ENCODE results near the gene FBRSL1.
"Not testable (repeated sequence)": the region's sequence is repeated elsewhere in the genome, so short reads cannot be mapped to it uniquely, and the experiment has no call there.

FBRSL1 gene

DNA sequence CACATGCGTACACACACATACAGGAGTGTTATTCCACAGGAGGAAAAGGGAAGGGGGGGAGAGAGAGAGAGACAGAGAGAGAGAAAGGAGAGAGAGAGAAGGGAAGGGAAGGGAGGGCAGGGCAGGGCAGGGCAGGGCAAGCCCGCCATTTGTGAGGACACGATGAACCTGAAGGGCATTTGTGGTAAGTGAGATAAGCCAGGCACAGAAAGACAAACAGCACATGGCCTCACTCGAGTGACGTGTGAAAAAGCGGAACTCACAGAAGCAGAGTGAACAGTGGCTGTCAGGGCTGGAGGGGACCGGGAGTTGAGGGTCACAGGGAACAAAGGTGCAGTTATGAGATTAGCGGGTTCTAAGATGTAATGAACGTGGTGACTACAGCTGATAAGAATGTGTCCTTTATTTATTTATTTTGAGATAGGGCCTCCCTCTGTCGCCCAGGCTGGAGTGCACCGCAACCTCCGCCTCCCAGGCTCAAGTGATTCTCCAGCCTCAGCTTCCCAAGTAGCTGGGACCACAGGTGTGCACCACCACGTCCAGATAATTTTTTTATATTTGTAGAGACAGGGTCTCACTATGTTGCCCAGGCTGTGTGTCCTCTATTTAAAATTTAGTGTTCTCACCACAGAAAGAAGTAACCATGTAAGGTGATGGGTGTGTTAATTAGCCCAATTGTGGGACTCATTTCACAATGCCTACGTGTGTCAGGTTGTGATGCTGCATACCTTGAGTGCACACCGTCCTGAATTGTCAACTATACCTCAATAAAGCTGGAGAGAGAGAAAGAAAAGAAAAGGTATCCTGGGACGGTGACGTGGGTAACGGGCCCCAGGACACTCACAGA, 18.7 kb upstream of the FBRSL1 start:
- DNase-seq (ENCODE audit: low read depth): no peak

- no peak for DNase-seq (ENCODE audit: low read depth)
These were observed 18.1 kb upstream of the FBRSL1 start for GRCh38 chr12:132471858-132472255.

DNA sequence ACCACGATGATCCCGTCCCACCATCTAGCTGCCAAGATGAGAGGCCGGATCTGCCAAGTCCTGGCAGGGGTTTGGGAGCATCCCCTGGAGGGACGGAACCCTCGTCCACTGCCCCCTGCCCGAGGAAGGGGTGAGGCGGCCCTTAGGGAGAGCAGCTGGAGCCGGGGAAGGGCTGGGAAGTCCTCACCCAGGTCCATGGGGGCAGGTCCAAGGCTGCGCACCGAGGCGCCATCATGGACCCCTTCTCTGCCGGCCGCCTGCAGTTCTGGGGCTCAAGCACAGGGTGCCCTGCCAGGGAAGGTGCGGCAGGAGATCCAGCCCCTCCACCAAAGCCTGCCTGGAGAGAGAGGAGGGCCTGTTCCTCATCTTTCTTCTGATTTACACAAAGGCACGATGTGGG, 17.6 kb upstream of the FBRSL1 start:
- DNase-seq (ENCODE audit: low read depth): no peak

DNA sequence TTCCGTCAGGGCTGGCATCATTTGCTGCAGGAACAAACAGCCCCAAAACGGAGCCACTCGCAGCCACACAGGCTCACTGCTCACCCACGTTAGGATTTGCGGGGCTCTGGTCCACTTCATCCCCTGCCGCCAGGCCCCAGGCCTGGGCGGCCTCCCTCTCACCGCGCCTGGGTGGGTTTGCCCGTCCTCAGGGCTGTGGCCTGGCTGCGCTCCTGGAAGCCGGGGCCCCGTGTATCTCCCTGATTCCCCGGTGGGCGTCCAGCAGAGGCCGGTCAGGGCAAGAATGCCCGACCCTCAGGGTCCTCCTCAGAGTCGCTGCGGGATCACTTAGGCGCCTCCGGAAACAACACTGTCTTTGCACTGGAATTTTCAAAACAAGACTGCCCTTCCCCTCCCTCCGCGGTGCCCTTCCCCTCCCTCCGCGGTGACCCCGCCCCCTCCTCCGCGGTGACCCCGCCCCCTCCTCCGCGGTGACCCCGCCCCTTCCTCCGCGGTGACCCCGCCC, 15.7 kb upstream of the FBRSL1 start:
- no peak for DNase-seq (ENCODE audit: low read depth)

- not testable (repeated sequence) for DNase-seq (ENCODE audit: low read depth)
These were observed 15.1 kb upstream of the FBRSL1 start for GRCh38 chr12:132474799-132475303.

DNA sequence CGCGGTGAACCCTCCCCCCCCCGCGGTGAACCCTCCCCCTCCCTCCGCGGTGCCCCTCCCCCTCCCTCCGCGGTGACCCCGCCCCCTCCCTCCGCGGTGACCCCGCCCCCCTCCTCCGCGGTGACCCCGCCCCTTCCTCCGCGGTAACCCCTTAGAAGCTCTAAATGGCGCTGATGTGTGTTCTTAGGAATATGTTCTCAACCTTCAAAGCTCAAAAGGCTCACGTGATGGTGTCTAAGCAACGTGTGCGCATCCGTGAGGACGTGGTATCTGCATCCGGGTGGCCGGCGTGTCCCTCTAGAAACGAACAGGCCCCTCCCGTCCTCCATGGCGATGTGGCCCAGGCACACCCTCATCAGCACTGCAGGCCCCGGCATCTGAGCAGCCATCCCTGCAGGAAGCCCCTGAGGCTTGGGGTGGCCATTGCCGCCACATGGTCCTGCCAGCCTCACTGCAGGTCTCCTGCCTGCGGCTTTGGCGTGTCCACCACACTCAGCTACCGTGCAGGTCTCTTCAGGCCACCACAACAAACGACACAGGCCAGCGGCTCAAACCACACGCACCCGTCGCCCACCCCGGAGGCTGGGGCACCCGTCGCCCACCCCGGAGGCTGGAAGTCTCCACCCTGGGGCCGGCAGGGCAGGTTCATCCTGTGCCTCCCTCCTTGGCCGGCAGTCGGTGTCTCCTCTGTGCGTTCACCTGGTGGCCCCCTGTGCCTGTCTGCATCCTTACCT, 14.5 kb upstream of the FBRSL1 start:
- no peak for DNase-seq (ENCODE audit: low read depth)

GRCh38 chr12:132476038-132476414, 13.9 kb upstream of the FBRSL1 start:
- DNase-seq (ENCODE audit: low read depth): no peak

GRCh38 chr12:132476421-132476820, 13.5 kb upstream of the FBRSL1 start:
- no peak for DNase-seq (ENCODE audit: low read depth)

DNA sequence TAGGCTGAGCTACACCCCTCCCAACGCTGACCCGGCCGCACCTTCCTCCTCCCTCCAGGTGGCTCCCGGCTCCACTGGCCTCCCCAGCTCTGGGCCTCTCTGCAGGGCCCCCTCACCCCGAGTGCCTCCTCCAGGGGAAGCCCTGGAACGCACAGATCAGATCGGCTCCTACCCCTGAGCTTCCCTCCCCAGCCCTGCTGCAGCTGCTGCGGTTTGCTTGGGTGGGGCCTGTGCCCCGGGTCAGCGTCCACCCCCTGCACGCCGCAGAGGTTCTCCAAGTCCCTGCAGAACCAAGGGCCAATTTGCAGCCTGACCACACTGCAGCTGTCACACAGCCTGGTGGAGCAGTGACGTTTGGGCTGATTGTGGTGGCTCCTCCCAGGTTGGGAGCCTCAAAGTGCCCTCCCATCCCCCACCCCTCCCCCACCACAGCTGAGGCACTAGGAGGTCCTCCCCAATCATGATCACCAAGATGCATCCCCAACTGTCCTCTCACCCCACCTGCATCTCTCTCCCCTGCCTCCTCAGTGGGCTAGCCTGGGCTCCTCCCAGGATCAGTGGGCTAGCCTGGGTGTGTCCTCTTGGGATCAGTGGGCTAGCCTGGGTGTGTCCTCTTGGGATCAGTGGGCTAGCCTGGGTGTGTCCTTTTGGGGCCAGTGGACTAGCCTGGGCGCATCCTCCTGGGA, 12.8 kb upstream of the FBRSL1 start:
- DNase-seq (ENCODE audit: low read depth): no peak

- no peak for DNase-seq (ENCODE audit: low read depth)
These were observed 12.1 kb upstream of the FBRSL1 start for GRCh38 chr12:132477703-132478432.

- DNase-seq (ENCODE audit: low read depth): no peak
These were observed 11.5 kb upstream of the FBRSL1 start for GRCh38 chr12:132478433-132478803.

- no peak for DNase-seq (ENCODE audit: low read depth)
These were observed 11.1 kb upstream of the FBRSL1 start for GRCh38 chr12:132478845-132479244.

- no peak for DNase-seq (ENCODE audit: low read depth)
These were observed 10.7 kb upstream of the FBRSL1 start for GRCh38 chr12:132479291-132479690.

DNA sequence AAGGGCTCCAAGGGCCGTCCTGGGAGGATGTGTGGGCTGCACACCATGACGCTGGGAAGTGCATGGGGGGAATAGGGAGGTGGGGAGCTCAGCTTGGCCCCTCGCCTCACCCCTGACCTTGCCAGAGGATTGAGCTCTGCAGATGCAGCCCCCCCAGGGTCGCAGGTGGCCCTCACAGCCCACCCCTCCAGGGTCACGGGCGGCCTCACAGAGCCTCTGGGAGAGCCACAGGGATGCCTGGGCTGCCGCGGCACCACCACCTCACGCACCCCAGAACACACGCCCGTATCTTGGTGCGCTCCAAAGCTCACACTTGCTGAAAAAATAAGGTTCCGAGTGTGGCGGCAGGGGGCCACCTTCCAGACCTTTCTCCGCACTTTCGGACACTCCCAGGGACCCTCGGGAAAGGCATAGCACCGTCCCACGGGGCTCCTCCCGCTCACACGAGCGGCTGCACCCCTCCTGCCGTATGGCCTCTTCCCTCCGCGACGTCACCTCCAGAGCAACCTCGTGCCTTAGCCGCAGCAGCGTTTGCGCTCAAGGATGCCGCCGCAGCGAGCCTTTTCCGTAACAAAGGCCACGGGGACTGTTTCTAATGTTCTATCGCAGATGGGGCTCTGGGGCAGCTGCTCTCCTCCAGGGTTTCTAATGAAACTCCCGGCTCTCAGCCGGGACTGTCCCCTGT, 9.9 kb upstream of the FBRSL1 start:
- DNase-seq (ENCODE audit: low read depth): no peak

DNA sequence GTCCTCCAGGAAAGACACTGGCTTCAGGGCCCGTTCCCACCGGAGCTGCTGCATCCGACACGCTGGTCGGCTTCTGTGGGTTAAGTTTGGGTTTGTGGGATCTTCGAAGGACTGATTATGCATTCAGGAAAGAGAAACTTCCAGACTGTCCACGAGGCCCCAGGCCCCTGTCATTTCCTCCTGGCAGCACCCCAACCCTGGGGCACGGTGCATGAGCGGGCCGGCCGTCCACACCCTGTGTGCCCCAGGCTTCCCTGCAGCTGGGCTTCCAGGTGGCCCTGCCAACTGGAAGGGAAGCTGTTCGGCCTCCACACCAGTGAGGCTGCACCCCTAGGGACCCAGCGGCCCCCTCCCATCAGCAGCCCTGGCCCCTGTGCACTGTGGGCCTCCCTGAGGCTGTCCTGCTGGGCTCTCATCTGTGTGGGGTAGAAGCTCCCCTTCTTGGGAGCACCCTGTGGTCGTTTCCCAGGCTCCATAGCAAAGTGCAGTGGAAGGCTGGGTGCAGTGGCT, 9.3 kb upstream of the FBRSL1 start:
- DNase-seq (ENCODE audit: low read depth): no peak

- DNase-seq (ENCODE audit: low read depth): no peak
These were observed 8.6 kb upstream of the FBRSL1 start for GRCh38 chr12:132481345-132481744.

- DNase-seq (ENCODE audit: low read depth): no peak
These were observed 7.9 kb upstream of the FBRSL1 start for GRCh38 chr12:132481771-132482745.

GRCh38 chr12:132482771-132483170, 7.2 kb upstream of the FBRSL1 start:
- DNase-seq (ENCODE audit: low read depth): no peak

- DNase-seq (ENCODE audit: low read depth): no peak
These were observed 6.7 kb upstream of the FBRSL1 start for GRCh38 chr12:132483208-132483607.

DNA sequence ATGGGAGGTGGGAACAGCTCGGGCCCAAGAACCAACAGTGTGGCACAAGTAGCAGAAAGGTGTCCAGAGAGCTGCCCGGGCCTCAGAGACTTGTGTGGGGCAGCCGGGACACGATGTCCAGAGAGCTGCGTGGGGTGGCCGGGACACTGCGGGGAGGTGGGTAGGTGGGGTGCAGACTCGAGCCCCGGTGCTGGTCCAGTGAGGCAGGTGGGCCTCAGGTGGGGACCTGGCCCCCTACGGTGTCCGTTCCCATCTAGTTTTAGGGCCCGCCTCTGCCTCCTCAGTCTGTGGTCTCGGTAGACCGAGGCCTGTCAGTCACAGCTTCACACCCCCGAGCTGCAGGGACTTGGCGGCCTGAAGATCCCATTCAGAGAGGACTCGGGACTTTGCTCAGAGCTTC, 6.3 kb upstream of the FBRSL1 start:
- DNase-seq (ENCODE audit: low read depth): no peak

Data from GM04504 (cell line).